HL-60 (cell line): ENCODE results near the gene ROCK2.

Experiments
- CTCF ChIP-seq: IDR thresholded peaks from one replicate; pipeline ENCODE4 v1.5.1; 2011; ENCODE audit warnings: low read length, control low read depth, inconsistent platforms; ENCODE audit not compliant: insufficient read depth
- GABPA ChIP-seq: IDR thresholded peaks from 2 replicates; pipeline ENCODE4 v1.6.1; 2012; ENCODE audit warnings: low read depth
- POLR2AphosphoS5 ChIP-seq: IDR thresholded peaks from 2 replicates; pipeline ENCODE4 v1.6.1; 2012; ENCODE audit warnings: low read depth

- TF ChIP-seq CTCF = no peak
- TF ChIP-seq POLR2AphosphoS5 = no peak
- no peak for TF ChIP-seq GABPA
Observed at GRCh38 chr2:11286749-11287148, 57.7 kb downstream of the ROCK2 start.
